ENCODE results near the gene TNP2. TPM values are rescaled to one million over a fixed set of nuclear protein-coding genes. Genes with fewer than 3 reads are reported as not detected.
"Not testable (repeated sequence)": the region's sequence is repeated elsewhere in the genome, so short reads cannot be mapped to it uniquely, and the experiment has no call there.

The TNP2 gene
- total and polyA plus RNA-seq, 12 donors, result not detected

GRCh38 chr16:11301645-11302501, 32.7 kb upstream of the TNP2 start:
- intact Hi-C loops (cut with DNase I), result no loop called here
- Histone ChIP-seq H3K4me3 (no peak overlapping the region), H3K4me1 (peaks cover 0 to 14% (median 9%) of the 10 kb centered on the region in 9 donors), H3K27ac (no peak overlapping the region), H3K36me3 (no peaks in the 10 kb centered on the region), H3K9me3 (peaks cover 0 to 3% (median 0%) of the 10 kb centered on the region in 11 donors), H3K27me3 (no peaks in the 10 kb centered on the region)
- TF ChIP-seq CTCF (IDR thresholded peaks at IDR 0.05), result no peak
- WGBS, 2 donors, result 69 to 87% methylated on average over 4 of the region's 4 CpGs
- DNase-seq (no peak), ATAC-seq (no peak)

GRCh38 chr16:11300560-11300892, 31.4 kb upstream of the TNP2 start:
- intact Hi-C loops (cut with DNase I), result no loop called here
- DNase-seq (no peak), ATAC-seq (no peak)
- H3K9me3 ChIP-seq, result peaks cover 0 to 3% (median 0%) of the 10 kb centered on the region in 11 donors
- no peak overlapping the region for H3K27ac ChIP-seq
- H3K4me3 ChIP-seq, result no peak overlapping the region
- no peaks in the 10 kb centered on the region for H3K36me3 ChIP-seq
- no peak for TF ChIP-seq CTCF (IDR thresholded peaks at IDR 0.05)
- 90 to 94% methylated on average over 7 of the region's 7 CpGs for WGBS, 2 donors
- peaks cover 0 to 20% (median 12%) of the 10 kb centered on the region in 9 donors for H3K4me1 ChIP-seq
- no peaks in the 10 kb centered on the region for H3K27me3 ChIP-seq

- TF ChIP-seq CTCF (IDR thresholded peaks at IDR 0.05), result no peak
- intact Hi-C loops (cut with DNase I), result no loop called here
- no peak for ATAC-seq
- Histone ChIP-seq H3K36me3 (no peaks in the 10 kb centered on the region), H3K4me1 (peaks cover 0 to 20% (median 12%) of the 10 kb centered on the region in 9 donors), H3K27me3 (no peaks in the 10 kb centered on the region), H3K27ac (no peak overlapping the region), H3K4me3 (no peak overlapping the region), H3K9me3 (peaks cover 0 to 3% (median 0%) of the 10 kb centered on the region in 11 donors)
- no peak for DNase-seq
- WGBS, 2 donors, result 93 to 94% methylated on average over 6 of the region's 6 CpGs
Measured at GRCh38 chr16:11299865-11300559, 30.9 kb upstream of the TNP2 start.

- DNase-seq; H3K27ac ChIP-seq; ATAC-seq; H3K36me3 ChIP-seq; H3K9me3 ChIP-seq; H3K27me3 ChIP-seq; intact Hi-C loops (cut with DNase I); H3K4me3 ChIP-seq: not testable (repeated sequence)
- peaks cover 0 to 20% (median 12%) of the 10 kb centered on the region in 9 donors for H3K4me1 ChIP-seq
- WGBS, 2 donors, result 84 to 90% methylated on average over 13 of the region's 13 CpGs
Measured at GRCh38 chr16:11298950-11299547, 29.9 kb upstream of the TNP2 start.

All from heart right ventricle (tissue), 16 donors.